ENCODE data around the gene TGM1. TPM values are rescaled to one million over a fixed set of nuclear protein-coding genes. Genes with fewer than 3 reads are reported as not detected.

The TGM1 gene
- polyA plus RNA-seq, 2 of the 4 experiments (the other 2 are of a cell fraction), result 0.61 to 1.3 TPM

DNA sequence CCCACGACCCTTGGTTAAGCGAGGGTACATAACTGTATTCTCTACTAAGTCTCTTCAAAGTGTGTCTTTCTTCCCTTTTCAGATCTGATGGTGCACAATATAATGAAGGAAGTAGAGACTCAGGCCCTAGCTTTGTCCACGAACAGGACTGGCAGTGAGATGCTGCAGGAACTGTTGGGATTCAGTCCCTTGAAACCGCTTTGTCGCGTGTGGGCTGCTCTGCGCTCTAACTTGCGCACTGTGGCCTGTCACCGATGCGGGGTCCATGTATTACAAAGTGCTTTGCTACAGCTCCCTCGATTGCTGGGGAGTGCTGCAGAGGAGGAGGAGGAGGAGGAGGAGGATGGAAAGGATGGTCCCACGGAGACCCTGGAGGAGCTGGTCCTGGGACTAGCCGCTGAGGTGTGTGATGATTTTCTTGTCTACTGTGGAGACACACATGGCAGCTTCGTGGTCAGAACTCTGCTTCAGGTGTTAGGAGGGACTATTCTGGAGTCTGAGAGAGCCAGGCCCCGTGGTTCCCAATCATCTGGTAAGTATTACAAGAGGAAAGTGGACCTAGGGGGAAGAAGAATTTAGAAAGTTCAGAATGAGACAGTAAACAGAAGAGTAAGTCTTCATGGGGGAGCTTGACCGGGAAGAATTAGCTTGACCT, 37.5 kb upstream of the TGM1 start:
- CTCF ChIA-PET, result interaction anchor here (1.7 to 46.6 kb wide), 7 partner anchors 10 to 130 kb away, joined by 4 to 1142 read pairs (median 135); partner anchors contain the start of genes CBLN3, CIDEB, KHNYN and LTB4R
- Histone ChIP-seq H3K9me3 (no peaks in the 10 kb centered on the region), H3K4me1 (peaks cover 15% of the 10 kb centered on the region; the same call in 2 of the 3 replicates), H3K4me2 (peak overlapping the region; percentile 81), H3K27ac (peak overlapping the region; percentile 82 to 92), H3K4me3 (peak overlapping the region; percentile 81)
- FAIRE-seq (no peak), DNase-seq (ENCODE audit: low read depth in 1 of 2, low spot score in 1 of 2) (no peak), ATAC-seq (no peak)
- POLR2A ChIA-PET, result interaction anchor here (1.0 to 3.4 kb wide), 5 partner anchors 8 to 131 kb away, joined by 5 to 53 read pairs (median 9); partner anchors contain the start of genes CIDEB, KHNYN, RABGGTA and TINF2
- TF ChIP-seq CEBPB (IDR thresholded peaks at IDR 0.05) (no peak), TP53 (CRISPR knock-in tag; IDR thresholded peaks at IDR 0.05) (no peak), NPAS2 (CRISPR knock-in tag; IDR thresholded peaks at IDR 0.05; ENCODE audit: borderline replicate concordance) (no peak), FOSL2 (IDR thresholded peaks at IDR 0.05) (no peak), FOSL2 (CRISPR knock-in tag; IDR thresholded peaks at IDR 0.05) (no peak), FOXS1 (CRISPR knock-in tag; IDR thresholded peaks at IDR 0.05) (no peak)
- WGBS (ENCODE audit: missing lambda C conversion rate), result 48% methylated on average over 16 of the region's 16 CpGs

DNA sequence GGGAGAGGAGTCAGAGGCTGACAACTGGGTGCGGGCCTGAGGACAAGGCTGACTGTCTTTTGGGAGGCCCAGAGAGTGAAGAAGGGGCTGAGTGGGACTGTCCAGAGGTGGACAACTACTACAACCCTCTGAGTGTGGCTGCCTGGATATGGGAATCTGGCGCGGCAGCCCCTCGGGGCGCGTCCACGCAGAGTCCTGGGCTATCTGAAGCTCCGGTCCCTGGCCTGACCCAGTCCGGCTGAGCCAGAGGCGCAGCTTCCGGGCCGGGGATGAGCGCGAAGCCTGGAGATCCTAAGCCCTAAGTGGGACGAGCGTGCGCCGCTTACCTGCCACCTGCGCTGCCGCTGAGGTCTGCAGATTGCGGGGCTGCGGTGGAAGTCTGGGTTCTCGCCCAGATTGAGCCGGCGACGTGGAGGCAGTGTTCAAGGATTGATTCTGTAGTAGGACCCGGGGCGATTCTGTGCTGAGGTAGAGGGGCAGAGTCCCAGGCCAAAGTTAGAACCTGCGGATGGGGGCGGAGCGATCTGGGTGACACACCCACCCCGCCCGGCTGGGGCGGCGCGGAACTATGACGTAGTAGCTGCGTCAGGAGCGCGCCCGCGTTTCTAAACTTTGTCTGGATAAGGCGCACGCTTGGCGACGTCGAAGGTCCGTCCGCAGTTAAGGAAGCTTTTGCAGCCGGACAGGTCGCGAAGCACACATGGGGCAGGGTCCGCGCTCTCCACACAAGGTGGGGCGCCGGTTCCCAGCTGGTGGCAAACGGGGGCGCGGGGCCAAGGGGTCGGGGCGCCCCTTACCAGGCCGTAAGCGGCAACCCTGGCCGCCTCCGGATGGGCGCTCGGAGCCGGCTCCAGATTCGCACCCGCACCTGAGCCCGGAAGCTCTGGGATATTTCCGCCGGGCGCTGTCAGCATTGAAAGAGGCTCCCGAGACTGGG, 36.5 kb upstream of the TGM1 start, which contains the start of the genes DHRS1 and NOP9:
DHRS1 (minus strand) TSS at position 526 of the 937 bp plus-strand sequence. CDS start 674 bp downstream, outside the sequence.
NOP9 (plus strand) TSS at position 596 of the 937 bp plus-strand sequence; CDS start at position 701, 105 bp downstream.
- TF ChIP-seq MAZ (IDR thresholded peaks at IDR 0.05; ENCODE audit: borderline replicate concordance, low read depth, low read length), result peak; percentile 45; the same call in 1 of the 2 replicates
- TF ChIP-seq, protein P1, sequence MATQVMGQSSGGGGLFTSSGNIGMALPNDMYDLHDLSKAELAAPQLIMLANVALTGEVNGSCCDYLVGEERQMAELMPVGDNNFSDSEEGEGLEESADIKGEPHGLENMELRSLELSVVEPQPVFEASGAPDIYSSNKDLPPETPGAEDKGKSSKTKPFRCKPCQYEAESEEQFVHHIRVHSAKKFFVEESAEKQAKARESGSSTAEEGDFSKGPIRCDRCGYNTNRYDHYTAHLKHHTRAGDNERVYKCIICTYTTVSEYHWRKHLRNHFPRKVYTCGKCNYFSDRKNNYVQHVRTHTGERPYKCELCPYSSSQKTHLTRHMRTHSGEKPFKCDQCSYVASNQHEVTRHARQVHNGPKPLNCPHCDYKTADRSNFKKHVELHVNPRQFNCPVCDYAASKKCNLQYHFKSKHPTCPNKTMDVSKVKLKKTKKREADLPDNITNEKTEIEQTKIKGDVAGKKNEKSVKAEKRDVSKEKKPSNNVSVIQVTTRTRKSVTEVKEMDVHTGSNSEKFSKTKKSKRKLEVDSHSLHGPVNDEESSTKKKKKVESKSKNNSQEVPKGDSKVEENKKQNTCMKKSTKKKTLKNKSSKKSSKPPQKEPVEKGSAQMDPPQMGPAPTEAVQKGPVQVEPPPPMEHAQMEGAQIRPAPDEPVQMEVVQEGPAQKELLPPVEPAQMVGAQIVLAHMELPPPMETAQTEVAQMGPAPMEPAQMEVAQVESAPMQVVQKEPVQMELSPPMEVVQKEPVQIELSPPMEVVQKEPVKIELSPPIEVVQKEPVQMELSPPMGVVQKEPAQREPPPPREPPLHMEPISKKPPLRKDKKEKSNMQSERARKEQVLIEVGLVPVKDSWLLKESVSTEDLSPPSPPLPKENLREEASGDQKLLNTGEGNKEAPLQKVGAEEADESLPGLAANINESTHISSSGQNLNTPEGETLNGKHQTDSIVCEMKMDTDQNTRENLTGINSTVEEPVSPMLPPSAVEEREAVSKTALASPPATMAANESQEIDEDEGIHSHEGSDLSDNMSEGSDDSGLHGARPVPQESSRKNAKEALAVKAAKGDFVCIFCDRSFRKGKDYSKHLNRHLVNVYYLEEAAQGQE (IDR thresholded peaks at IDR 0.05), result peak; percentile 36; the same call in 1 of the 2 replicates
- peak; percentile 78; the same call in 1 of the 2 replicates for TF ChIP-seq PHF8 (IDR thresholded peaks at IDR 0.05; ENCODE audit: borderline replicate concordance, low read depth)
- TF ChIP-seq RFX5 (IDR thresholded peaks at IDR 0.05), result 0 out of 2 replicates have a peak, but pooled peaks have one; percentile 23
- peak; percentile 45 to 74; a peak in 2 of 5 replicates for TF ChIP-seq JUN (IDR thresholded peaks at IDR 0.05)
- TF ChIP-seq, protein P2, sequence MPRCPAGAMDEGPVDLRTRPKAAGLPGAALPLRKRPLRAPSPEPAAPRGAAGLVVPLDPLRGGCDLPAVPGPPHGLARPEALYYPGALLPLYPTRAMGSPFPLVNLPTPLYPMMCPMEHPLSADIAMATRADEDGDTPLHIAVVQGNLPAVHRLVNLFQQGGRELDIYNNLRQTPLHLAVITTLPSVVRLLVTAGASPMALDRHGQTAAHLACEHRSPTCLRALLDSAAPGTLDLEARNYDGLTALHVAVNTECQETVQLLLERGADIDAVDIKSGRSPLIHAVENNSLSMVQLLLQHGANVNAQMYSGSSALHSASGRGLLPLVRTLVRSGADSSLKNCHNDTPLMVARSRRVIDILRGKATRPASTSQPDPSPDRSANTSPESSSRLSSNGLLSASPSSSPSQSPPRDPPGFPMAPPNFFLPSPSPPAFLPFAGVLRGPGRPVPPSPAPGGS (IDR thresholded peaks at IDR 0.05), result 0 out of 3 replicates have a peak, but pooled peaks have one; percentile 49
- no peak for TF ChIP-seq RCOR1 (IDR thresholded peaks at IDR 0.05; ENCODE audit: low read depth, low read length)
- no peak for TF ChIP-seq FOSB (CRISPR knock-in tag; IDR thresholded peaks at IDR 0.05)
- no peak for TF ChIP-seq POLR2AphosphoS2 (conservative IDR thresholded peaks at IDR 0.05; ENCODE audit: low read length)
- no peak for TF ChIP-seq CHD4 (IDR thresholded peaks at IDR 0.05; ENCODE audit: borderline replicate concordance)
- TF ChIP-seq KDM5A (IDR thresholded peaks at IDR 0.05), result peak; percentile 85
- TF ChIP-seq, protein P3, sequence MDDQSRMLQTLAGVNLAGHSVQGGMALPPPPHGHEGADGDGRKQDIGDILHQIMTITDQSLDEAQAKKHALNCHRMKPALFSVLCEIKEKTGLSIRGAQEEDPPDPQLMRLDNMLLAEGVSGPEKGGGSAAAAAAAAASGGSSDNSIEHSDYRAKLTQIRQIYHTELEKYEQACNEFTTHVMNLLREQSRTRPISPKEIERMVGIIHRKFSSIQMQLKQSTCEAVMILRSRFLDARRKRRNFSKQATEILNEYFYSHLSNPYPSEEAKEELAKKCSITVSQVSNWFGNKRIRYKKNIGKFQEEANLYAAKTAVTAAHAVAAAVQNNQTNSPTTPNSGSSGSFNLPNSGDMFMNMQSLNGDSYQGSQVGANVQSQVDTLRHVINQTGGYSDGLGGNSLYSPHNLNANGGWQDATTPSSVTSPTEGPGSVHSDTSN (IDR thresholded peaks at IDR 0.05), result no peak; the same call in 1 of the 2 replicates
- no peak for TF ChIP-seq ZSCAN20 (CRISPR knock-in tag; IDR thresholded peaks at IDR 0.05)
- no peak for TF ChIP-seq CBX2 (IDR thresholded peaks at IDR 0.05; ENCODE audit: borderline replicate concordance, low read depth)
- TF ChIP-seq FOSL2 (IDR thresholded peaks at IDR 0.05), result no peak
- TF ChIP-seq FOSL2 (CRISPR knock-in tag; IDR thresholded peaks at IDR 0.05), result peak; percentile 40; the same call in 1 of the 2 replicates
- no peak for TF ChIP-seq RAD21 (conservative IDR thresholded peaks at IDR 0.05 in 1 of 2, IDR thresholded peaks at IDR 0.05 in 1 of 2)
- TF ChIP-seq, protein P4, sequence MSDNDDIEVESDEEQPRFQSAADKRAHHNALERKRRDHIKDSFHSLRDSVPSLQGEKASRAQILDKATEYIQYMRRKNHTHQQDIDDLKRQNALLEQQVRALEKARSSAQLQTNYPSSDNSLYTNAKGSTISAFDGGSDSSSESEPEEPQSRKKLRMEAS (IDR thresholded peaks at IDR 0.05), result peak; percentile 86
- peak; percentile 61 for TF ChIP-seq POLR2A (IDR thresholded peaks at IDR 0.05; ENCODE audit: low read length)
- TF ChIP-seq MYC (IDR thresholded peaks at IDR 0.05; ENCODE audit: borderline replicate concordance, low read length), result peak; percentile 55; the same call in 1 of the 2 replicates
- Histone ChIP-seq H3K27ac (peak within 1 kb of the TSS; percentile 82 to 92), H3K4me3 (peak within 1 kb of the TSS; percentile 81), H3K4me2 (peak within 1 kb of the TSS; percentile 81), H3K4me1 (peaks cover 15% of the 10 kb centered on the region; the same call in 2 of the 3 replicates), H3K9me3 (no peaks in the 10 kb centered on the region)
- DNase-seq (ENCODE audit: low read depth in 1 of 2, low spot score in 1 of 2) (peak; percentile 87 to 91), FAIRE-seq (no peak), ATAC-seq (peak; percentile 62 to 82)
- POLR2A ChIA-PET, result interaction anchor here (1.0 to 3.4 kb wide), 8 partner anchors 8 to 132 kb away, joined by 4 to 53 read pairs (median 6); partner anchors contain the start of genes CHMP4A, CIDEB, KHNYN and RABGGTA
- CTCF ChIA-PET, result interaction anchor here (0.9 to 46.6 kb wide), 8 partner anchors 11 to 130 kb away, joined by 3 to 1142 read pairs (median 70); partner anchors contain the start of genes CBLN3, CIDEB, KHNYN and LTB4R
- WGBS (ENCODE audit: missing lambda C conversion rate), result 2% methylated on average over 26 of the region's 75 CpGs
